Gastroesophageal sphincter (tissue), 4 donors: Measurements from ENCODE around the gene ACBD5. TPM values are rescaled to one million over a fixed set of nuclear protein-coding genes. Genes with fewer than 3 reads are reported as not detected.

Experiments used
- ATAC-seq: fragments of 150-250 bp; one replicate; pipeline ENCODE4 v1.9.1; 2016; ENCODE audit warnings: mild to moderate bottlenecking, moderate library complexity
- H3K27ac ChIP-seq, 4 donors: fragments of 200-600 bp; sonication (generic) in 3 of 4; 1 replicate in 3 of 4; 2 replicates in 1 of 4; pipeline ENCODE4 v1.5.1; 2016 to 2019
- H3K27me3 ChIP-seq: fragments of 200-600 bp; sonication (generic); one replicate; pipeline ENCODE4 v1.5.1; 2019
- H3K36me3 ChIP-seq, 2 donors: fragments of 200-600 bp; sonication (generic); one replicate each; pipeline ENCODE4 v1.5.1; 2019; ENCODE audit warnings: control low read depth in 1 of 2
- H3K4me1 ChIP-seq, 3 donors: fragments of 200-600 bp; sonication (generic); 1 replicate in 2 of 3; 2 replicates in 1 of 3; pipeline ENCODE4 v1.5.1; 2016 to 2019; ENCODE audit warnings: control low read depth in 2 of 3
- H3K4me3 ChIP-seq, 2 donors: fragments of 200-600 bp; sonication (generic); one replicate each; pipeline ENCODE4 v1.5.1; 2019; ENCODE audit warnings: mild to moderate bottlenecking in 1 of 2, moderate library complexity in 1 of 2
- H3K9me3 ChIP-seq, 3 donors: fragments of 200-600 bp; sonication (generic); one replicate each; pipeline ENCODE4 v1.5.1; 2017 to 2019; ENCODE audit warnings: control low read depth in 2 of 3
- EP300 ChIP-seq: sonication (generic); formaldehyde crosslinking; IDR thresholded peaks from one replicate; pipeline ENCODE4 v1.6.1; 2017; ENCODE audit warnings: antibody characterized with exemption, mild to moderate bottlenecking
- POLR2A ChIP-seq, 2 donors: fragments of 450-650 bp; IDR thresholded peaks; one replicate each; pipeline ENCODE4 v1.6.1; 2017; ENCODE audit warnings: antibody characterized with exemption in 2 of 2, mild to moderate bottlenecking in 2 of 2, moderate library complexity in 1 of 2
- POLR2AphosphoS5 ChIP-seq: sonication (generic); formaldehyde crosslinking; IDR thresholded peaks from one replicate; pipeline ENCODE4 v1.6.1; 2017; ENCODE audit warnings: antibody characterized with exemption
- WGBS, 2 donors: methylation state at CpG; one replicate each; pipeline ENCODE4 v1.1.5; 2018; ENCODE audit warnings: low coverage in 1 of 2; 5-methylcytosine and 5-hydroxymethylcytosine counted together
- total RNA-seq, 4 donors: library from RNA; depleted of rRNA; stranded (reverse); fragments of >200 nt; gene quantifications; one replicate each; pipeline ENCODE4 v1.1.0, GENCODE V29; 2016
- TF ChIP-seq, protein P1 (sequence below), 4 experiments: fragments of 200-600 bp in 2 of 4; fragments of 450-650 bp in 2 of 4; sonication (generic) in 1 of 4; IDR thresholded peaks; one replicate each; pipeline ENCODE4 v1.5.1; 2017 to 2019; ENCODE audit warnings: antibody characterized with exemption in 4 of 4, mild to moderate bottlenecking in 2 of 4, moderate library complexity in 2 of 4

Gene ACBD5
- total RNA-seq, 4 donors from 2014 or later: 14.9 to 34.0 (median 20.2) TPM

DNA sequence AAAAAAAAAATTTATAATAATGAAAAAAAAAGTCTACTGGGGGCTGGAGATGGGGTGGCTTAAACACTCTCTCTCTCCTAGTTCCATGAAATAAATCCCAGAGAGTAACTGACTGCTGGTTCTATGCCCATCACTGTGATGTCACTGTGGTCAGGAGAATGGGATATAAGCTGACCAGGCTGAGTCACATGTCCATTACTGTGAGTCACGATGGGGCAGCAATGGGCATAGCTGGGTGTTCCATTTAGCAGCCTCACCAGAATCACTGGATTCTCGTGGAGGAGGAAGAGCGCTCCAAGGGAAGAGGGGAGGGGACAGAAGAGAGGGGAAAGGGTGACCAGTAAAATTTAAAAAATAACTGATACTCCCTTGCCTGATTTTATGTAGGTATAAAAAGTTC lies 48.3 kb downstream of the ACBD5 start:
- Histone ChIP-seq H3K9me3 (no peaks in the 10 kb centered on the region), H3K4me3 (no peak overlapping the region), H3K27ac (no peak overlapping the region), H3K27me3 (no peaks in the 10 kb centered on the region), H3K4me1 (no peaks in the 10 kb centered on the region), H3K36me3 (peaks cover 0 to 18% of the 10 kb centered on the region in 2 donors)
- WGBS, 2 donors: 60% methylated on average over 3 of the region's 3 CpGs; no CpG with 5 or more reads in 1 of the 2 donors
- TF ChIP-seq POLR2AphosphoS5: no peak
- TF ChIP-seq EP300: no peak
- TF ChIP-seq, protein P1, sequence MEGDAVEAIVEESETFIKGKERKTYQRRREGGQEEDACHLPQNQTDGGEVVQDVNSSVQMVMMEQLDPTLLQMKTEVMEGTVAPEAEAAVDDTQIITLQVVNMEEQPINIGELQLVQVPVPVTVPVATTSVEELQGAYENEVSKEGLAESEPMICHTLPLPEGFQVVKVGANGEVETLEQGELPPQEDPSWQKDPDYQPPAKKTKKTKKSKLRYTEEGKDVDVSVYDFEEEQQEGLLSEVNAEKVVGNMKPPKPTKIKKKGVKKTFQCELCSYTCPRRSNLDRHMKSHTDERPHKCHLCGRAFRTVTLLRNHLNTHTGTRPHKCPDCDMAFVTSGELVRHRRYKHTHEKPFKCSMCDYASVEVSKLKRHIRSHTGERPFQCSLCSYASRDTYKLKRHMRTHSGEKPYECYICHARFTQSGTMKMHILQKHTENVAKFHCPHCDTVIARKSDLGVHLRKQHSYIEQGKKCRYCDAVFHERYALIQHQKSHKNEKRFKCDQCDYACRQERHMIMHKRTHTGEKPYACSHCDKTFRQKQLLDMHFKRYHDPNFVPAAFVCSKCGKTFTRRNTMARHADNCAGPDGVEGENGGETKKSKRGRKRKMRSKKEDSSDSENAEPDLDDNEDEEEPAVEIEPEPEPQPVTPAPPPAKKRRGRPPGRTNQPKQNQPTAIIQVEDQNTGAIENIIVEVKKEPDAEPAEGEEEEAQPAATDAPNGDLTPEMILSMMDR (IDR thresholded peaks at IDR 0.05): no peak
- no peak for TF ChIP-seq POLR2A (IDR thresholded peaks at IDR 0.05)
- ATAC-seq: no peak

DNA sequence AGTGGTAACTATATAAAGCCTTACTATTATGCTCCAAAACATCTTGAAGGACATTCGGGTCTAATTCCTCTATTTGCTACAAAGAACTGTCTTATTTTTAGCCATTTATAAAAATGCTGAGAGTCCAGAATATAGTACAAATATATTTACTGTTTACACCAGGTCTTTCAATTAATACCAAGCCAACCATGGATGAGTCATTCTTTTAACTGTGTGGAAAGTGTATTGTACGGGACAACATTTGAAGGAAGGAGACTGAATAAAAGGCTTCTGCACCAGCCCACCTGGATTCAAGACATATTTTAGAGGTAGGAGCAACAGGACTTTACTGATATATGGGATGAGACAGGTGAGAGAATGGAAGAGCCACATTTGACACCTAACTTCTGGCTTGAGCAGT lies 50.1 kb downstream of the ACBD5 start:
- peaks cover 0 to 21% of the 10 kb centered on the region in 2 donors for H3K36me3 ChIP-seq
- no peak overlapping the region for H3K4me3 ChIP-seq
- ATAC-seq: no peak
- no peaks in the 10 kb centered on the region for H3K9me3 ChIP-seq
- WGBS, 2 donors: 75 to 93% methylated on average over 2 of the region's 2 CpGs
- H3K4me1 ChIP-seq: no peaks in the 10 kb centered on the region
- H3K27ac ChIP-seq: no peak overlapping the region
- TF ChIP-seq, protein P1 (IDR thresholded peaks at IDR 0.05): no peak
- TF ChIP-seq POLR2AphosphoS5 (no peak), POLR2A (IDR thresholded peaks at IDR 0.05) (no peak), EP300 (no peak)
- H3K27me3 ChIP-seq: no peaks in the 10 kb centered on the region

DNA sequence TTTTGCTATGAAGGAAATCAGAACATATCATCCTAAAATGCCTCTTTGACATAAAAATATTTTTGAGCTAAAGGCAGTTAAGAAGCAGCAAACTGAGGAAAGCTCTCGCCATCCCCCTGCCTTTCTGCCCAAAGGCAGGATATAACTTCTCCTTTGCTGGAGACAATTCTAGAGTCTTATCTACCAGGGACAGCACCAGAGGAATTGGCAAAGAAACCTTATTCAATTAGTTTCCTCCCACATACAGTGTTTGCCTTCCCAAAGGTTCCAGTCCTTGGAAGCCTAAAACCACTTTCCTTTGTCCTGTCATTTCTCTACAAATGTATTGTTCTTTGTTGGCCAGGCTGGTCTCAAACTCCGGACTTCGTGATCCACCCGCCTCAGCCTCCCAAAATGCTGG lies 51.7 kb downstream of the ACBD5 start:
- Histone ChIP-seq H3K27me3 (no peaks in the 10 kb centered on the region), H3K27ac (no peak overlapping the region), H3K9me3 (no peaks in the 10 kb centered on the region), H3K36me3 (peaks cover 0 to 34% of the 10 kb centered on the region in 2 donors), H3K4me3 (no peak overlapping the region), H3K4me1 (no peaks in the 10 kb centered on the region)
- no peak for ATAC-seq
- TF ChIP-seq EP300 (no peak), POLR2A (IDR thresholded peaks at IDR 0.05) (no peak), POLR2AphosphoS5 (no peak)
- TF ChIP-seq, protein P1 (IDR thresholded peaks at IDR 0.05): no peak
- WGBS, 2 donors: 91 to 100% methylated on average over 1 to 4 of the region's 4 CpGs

DNA sequence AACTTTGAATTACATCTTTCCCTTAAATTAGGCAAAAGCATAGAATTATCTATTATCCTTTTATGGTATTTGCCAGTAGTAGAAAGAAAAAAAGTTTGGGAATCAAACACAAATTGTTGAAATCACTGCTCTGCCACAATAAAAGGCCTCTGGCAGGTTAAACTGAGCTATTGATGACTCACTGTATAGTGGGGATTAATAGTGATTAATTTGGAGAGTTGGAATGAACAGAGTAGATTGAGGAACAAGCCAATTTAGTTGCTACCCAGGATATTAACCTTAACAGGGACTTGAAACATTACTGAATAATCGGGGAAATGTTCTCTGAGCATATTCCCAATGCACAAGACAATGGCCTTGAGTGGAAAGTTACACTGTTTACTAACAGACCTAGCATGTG lies 52.3 kb downstream of the ACBD5 start:
- no peak for TF ChIP-seq EP300
- no peak for TF ChIP-seq POLR2A (IDR thresholded peaks at IDR 0.05)
- TF ChIP-seq POLR2AphosphoS5: no peak
- TF ChIP-seq, protein P1 (IDR thresholded peaks at IDR 0.05): no peak
- Histone ChIP-seq H3K27ac (no peak overlapping the region), H3K4me1 (no peaks in the 10 kb centered on the region), H3K36me3 (peaks cover 0 to 40% of the 10 kb centered on the region in 2 donors), H3K27me3 (no peaks in the 10 kb centered on the region), H3K9me3 (no peaks in the 10 kb centered on the region), H3K4me3 (no peak overlapping the region)
- ATAC-seq: no peak
- WGBS, 2 donors: 100% methylated on average over 1 of the region's 1 CpG

DNA sequence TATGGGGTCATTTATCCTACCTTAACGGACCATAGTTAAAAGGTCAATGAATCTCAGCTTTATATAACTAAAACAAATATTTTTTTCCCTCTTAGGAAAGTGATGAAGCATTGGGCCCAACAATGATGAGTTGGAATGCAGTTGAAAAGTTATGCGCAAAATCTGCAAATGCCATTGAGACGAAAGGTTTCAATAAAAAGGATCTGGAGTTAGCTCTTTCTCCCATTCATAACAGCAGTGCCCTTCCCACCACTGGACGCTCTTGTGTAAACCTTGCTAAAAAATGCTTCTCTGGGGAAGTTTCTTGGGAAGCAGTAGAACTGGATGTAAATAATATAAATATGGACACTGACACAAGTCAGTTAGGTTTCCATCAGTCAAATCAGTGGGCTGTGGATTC lies 70.7 kb downstream of the ACBD5 start:
- Histone ChIP-seq H3K4me1 (no peaks in the 10 kb centered on the region), H3K27me3 (no peaks in the 10 kb centered on the region), H3K36me3 (peaks cover 0 to 85% of the 10 kb centered on the region in 2 donors), H3K4me3 (no peak overlapping the region), H3K27ac (no peak overlapping the region), H3K9me3 (no peaks in the 10 kb centered on the region)
- no peak for ATAC-seq
- 86 to 100% methylated on average over 3 to 4 of the region's 4 CpGs for WGBS, 2 donors
- TF ChIP-seq POLR2A (IDR thresholded peaks at IDR 0.05): no peak
- TF ChIP-seq, protein P1 (IDR thresholded peaks at IDR 0.05): no peak
- TF ChIP-seq POLR2AphosphoS5: no peak
- TF ChIP-seq EP300: no peak
